Ramos (cell line): ENCODE measurements around the gene TMEM45B.
"Not testable (repeated sequence)": the region's sequence is repeated elsewhere in the genome, so short reads cannot be mapped to it uniquely, and the experiment has no call there.

Experiments
- in situ Hi-C: fragments of 300-500 bp; cut with MboI; formaldehyde crosslinking; loops from one replicate; pipeline ENCODE4 v1.14.3; 2022; ENCODE audit warnings: low sequenced_read_pairs; ENCODE audit not compliant: unreplicated experiment

TMEM45B gene

DNA sequence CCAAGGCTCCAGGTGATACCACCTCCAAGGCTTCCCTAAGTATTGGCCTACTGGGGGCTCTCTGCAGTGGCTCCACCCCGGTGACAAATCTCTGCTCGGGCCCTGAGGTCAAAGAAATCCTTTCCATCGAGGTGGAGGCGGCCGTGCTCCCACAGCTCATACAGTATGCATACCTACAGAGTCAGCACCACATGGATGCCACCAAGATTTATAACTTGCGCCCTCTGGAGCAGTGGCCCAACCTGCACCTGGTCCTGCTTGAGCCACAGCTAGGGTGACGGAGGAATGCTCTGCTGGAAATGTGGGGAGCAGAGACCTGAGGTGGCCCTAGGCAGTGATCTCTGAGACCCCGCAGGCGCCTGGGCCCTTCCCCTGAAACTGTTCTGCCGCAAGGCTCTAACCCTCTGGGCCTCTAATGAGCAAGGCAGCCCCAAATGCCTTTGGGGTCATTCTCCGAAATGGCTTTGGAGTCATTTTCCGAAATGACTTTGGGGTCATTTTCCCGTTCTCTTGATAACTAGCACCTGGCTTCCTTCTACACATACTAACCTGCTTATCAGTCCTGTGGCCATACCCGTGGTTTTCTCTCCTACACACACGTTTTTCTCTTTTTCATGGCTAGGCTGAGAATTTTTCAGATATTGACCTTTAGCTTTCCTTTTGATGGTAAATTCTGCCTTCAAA lies 33.9 kb downstream of the TMEM45B start:
- in situ Hi-C loops, result no loop called here

DNA sequence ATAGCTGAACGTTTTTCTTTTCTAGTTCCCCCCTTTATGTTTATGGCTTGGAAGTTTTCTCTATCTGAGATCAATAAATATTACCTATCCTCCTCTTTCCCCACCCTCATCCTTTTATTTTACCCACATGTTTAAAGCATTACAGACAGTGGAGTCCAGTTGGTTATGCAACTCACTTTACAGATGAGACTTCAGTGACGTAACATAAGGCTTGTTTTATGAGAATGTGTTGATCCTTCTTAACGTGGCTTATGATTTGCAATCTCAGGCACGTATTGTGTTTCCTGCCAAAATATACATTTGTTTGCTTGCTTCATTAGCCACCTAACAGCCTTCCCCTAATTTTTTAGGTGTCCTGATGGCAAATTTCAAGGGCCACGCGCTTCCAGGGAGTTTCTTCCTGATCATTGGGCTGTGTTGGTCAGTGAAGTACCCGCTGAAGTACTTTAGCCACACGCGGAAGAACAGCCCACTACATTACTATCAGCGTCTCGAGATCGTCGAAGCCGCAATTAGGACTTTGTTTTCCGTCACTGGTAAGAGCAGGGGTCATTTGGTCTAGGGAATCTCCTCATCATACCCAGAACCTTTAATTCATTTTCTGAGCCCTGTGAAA lies 36.6 kb downstream of the TMEM45B start:
- in situ Hi-C loops, result no loop called here

DNA sequence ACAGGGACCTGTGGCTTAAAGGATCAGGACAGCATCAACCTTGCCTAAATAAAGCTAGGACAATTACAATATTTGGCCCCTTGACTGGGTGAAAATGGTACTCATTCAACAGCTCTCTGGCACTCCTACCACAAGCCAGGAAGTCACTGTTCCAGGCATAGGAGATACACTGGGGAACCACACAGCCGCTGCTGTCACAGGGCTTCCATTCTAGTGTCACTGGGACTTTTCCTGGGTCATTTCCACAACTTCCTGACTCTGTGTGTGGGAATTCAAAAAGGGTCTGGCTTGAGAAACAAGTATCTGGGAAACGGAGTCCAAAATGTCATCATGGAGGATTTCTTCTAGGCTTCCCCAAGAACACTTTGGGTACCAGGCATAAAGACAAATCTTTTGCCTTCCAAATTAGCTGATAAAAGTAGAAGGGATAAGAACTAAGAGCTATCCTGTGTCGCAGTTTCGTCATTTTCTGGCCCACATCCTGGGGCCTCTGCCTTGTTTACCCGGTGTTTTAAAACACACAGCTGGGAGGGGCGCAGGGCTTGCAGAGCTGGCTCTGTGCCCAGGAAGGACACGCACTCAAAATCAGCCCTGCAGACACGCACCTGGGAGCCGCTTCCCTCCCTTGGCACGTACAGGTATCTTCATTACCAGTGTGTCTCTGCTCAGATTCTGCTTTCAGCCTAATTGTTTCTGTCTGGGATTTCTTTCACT lies 38.0 kb downstream of the TMEM45B start:
- in situ Hi-C loops, result no loop called here

DNA sequence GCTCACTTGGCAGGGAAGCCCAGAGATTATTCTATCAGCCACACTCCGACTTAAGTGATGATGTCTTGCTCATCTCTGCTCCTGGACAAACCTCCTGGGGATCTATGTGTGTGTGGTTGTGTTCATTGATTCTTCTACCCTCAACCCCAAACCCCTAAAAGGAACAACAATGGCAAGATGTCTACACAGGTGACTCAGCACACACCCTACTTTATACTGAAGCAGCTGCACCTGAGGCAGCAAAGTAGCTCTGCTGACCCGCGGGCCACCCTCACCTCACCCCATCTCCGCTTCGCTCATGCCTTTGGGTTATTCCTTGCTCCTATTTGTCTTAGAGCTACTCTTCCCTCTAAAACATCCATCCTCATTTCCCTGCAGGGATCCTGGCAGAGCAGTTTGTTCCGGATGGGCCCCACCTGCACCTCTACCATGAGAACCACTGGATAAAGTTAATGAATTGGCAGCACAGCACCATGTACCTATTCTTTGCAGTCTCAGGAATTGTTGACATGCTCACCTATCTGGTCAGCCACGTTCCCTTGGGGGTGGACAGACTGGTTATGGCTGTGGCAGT lies 38.7 kb downstream of the TMEM45B start:
- in situ Hi-C loops, result no loop called here

DNA sequence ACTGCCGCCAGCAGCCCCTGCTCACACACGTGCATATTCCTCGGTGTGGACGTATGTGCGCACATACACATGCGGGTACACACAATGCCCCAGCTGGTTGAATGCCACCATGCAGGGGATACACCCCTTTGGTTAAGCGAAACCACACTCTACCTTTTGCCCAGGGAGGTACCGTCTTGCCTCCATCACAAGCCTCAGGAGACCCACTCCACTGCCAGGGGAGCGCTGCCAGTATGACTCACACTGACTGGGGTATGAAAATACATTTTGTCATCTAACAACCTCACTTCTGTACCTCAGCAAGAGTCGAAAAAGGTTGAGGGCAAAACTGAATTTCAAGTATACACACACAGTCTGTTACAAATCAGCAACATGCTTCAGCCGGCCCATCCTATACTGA lies 39.4 kb downstream of the TMEM45B start:
- in situ Hi-C loops, result no loop called here

DNA sequence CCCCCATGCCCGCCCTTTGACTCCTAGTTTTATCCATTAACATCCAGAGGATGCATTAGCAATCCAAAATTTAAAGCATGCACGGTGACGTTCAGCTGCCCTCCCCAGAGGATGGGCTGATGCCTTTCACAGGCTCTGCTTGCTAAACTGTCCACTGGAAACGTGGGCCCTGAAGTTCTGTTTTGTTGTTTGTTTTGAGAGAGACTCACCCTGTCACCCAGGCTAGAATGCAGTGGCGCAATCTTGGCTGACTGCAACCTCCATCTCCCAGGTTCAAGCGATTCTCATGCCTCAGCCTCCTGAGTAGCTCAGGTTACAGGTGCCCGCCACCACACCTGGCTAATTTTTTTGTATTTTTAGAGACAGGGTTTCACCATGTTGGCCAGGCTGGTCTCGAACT lies 40.4 kb downstream of the TMEM45B start:
- in situ Hi-C loops, result no loop called here

DNA sequence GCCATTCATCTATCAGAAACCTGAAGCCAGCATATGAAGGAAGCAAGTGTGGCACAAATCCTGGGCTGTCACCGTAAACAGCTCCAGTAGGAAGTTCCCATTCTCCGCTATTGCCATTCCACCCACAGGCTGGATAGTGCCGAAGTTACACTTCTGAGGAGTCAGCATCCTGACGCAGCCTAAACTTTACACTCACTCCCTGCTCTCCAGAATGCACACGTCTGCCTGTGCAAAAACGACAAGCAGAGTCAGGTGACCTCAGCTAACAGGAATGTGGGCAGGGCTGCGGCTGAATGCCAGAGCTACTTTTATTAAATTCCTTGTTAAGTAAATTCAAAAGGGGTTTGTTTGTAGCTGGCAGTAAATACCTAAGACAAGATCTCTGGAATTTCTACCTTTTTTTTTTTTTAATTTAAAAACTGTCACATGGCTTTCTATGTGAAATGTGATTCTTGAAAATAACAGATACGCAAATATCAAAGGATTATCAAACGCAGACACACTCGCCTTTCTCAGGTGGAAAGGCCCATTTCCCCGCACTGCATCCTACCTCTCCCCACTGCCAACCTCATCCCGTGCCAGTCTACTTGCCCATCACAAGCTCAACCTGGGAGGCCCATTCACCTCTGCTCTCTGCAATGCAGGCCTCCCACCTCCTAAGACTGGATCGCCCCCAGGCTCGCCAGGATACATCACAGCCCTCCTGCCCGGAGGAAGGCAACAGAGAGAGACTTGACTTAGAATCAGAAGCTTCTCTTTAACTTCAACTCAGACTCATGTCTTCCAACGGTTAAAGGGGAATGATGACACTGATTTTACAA lies 46.3 kb downstream of the TMEM45B start:
- in situ Hi-C loops, result no loop called here

DNA sequence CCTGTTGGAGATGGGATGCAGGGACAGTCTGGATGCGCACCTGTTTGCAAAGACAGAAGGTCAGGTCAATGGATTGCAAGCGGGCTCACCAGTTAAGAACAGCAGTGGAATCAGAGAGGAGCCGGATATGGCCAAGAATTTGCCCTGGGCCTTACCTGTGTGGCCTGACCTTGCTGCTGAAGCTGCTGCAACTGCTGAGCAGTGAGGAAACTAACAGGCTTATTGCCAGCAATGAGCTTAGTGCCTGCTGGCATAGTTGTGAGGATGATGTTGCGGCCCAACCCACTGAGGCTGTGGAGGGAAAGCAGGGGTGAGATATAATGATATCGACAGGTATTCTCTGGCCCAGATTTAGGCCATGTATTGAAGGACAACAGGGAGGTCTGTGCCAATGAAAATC lies 49.2 kb downstream of the TMEM45B start:
- in situ Hi-C loops, result no loop called here

DNA sequence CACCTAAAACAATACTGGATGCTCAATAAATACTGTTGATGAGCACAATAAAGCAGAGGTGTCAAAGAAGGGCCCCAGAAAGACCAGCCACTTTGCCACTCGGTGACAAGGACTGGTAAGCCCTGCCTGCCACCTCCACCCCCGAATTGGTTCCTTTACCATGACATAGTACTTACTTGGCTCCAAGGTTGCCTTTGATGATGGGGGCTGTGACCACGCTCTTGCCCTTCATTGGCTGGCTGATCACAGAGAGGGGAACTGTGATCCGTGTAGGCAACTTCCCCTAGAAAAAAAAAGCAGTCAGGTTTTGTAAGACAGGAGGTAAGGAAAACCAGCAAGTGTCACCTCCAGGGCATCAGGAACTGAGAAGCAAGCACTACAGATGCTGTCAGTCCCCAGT lies 50.1 kb downstream of the TMEM45B start:
- in situ Hi-C loops, result no loop called here

DNA sequence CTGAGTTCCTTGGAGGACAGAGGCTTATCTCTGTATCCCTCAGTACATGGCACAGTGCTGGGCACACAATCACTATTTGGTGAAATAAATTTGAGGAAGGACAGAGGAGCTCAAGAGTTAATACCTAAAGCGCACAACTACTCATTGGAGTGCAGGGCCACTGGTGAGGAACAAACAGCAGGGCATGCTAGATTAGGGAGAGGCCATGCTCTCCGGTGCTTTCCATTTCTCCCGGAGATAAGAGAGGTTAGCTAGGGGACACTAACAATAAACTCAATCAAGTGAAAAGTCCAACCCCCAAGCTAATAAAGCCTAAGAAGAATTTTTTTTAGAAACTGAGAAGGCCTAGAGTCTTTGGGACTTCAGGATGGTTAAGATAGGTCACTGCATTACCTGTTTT lies 50.7 kb downstream of the TMEM45B start:
- in situ Hi-C loops, result no loop called here

DNA sequence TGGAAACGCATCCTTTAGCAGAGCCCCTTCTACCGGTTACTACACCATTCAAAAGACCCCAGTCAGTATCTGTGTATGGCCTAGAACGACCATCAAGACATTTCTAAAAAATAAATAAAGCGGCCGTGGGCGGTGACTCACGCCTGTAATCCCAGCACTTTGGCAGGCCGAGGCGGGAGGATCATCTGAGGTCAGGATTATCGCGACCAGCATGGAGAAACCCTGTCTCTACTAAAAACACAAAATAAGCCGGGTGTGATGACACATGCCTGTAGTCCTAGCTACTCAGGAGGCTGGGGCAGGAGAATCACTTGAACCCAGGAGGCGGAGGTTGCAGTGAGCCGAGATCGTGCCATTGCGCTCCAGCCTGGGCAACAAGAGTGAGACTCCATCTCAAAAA lies 53.0 kb downstream of the TMEM45B start:
- in situ Hi-C loops, result not testable (repeated sequence)

DNA sequence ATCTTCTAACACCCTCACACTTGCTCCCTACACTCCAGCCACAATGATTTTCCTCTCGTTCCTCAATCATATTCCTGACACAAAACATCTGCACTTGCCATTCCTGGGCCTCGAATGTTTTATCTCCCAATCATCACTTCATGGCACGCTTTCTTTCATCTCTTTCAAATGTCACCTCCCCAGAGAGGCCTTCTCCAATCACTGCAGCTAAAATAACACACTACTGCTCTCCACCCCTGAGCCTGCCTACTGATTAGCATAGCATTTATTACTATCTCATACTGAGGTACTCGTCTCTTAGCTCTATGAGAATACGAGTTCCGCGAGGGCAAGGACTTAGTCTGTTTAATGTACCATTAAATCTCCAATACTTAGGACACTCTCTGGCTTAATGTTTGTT lies 56.3 kb downstream of the TMEM45B start:
- in situ Hi-C loops, result no loop called here

DNA sequence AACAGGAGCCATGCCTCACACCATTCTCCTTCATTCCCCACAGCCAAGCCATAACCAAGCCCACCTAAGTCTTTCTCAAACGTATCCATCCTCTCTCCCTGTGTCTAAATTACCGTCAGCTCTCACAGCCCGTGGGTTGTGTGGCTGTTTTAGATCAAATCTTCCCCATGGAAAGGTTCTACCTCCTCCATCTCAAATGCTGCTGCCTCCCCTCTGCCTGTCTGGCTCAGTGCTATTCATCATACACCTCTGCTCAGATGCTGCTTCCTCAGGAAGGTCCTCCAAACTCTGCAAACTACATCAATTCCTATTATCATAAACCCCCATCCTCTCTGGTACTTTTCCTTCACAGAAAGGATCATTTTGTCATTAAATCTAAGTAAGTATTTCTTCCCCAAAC lies 64.7 kb downstream of the TMEM45B start:
- in situ Hi-C loops, result no loop called here

DNA sequence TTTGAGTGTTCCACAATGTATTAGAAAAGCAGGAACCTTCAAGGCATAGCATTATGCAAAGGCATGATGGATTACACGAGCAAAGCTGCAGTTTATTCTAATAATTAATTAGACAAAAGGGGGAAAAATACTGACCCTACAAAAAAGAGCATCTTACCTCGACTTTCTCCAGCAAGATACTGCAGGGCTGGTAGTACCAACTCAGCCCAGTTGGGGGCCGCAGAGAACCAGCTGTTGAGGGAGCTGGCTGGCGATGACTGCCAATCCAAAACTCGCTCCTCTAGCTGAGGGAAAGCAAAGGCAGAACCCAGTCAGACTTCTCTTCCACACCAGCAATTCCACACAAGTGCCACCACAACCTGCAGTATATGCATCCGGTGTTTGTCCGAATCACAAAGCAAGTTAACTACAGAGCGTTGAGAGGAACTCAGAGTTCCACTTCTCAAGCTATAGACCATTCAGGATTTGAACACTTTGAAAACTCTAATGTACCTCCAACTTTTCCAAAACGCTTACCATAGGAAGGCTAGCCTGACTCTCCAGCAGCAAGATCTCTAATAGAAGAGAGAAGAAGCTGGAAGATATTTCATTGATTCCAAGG lies 66.0 kb downstream of the TMEM45B start:
- in situ Hi-C loops, result no loop called here

DNA sequence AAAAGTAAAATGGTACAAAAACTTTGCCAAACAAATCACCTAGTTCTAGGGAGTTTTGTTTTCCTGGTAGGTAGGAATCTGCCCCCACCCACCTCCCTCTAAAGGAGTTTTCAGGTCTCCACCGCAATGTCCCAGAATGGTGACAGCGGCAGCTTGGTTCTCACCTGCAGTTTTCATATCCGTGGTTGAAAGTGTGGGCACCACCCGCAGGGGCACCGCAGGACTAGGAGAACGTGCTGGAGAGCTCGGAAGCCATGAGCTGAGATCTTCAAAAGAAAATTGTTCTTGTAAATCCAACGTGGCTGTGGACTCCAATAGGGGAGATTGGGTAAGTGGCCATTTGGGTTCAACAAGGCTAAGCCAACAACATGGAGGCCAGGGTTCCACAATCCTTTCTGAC lies 68.9 kb downstream of the TMEM45B start:
- in situ Hi-C loops, result no loop called here

DNA sequence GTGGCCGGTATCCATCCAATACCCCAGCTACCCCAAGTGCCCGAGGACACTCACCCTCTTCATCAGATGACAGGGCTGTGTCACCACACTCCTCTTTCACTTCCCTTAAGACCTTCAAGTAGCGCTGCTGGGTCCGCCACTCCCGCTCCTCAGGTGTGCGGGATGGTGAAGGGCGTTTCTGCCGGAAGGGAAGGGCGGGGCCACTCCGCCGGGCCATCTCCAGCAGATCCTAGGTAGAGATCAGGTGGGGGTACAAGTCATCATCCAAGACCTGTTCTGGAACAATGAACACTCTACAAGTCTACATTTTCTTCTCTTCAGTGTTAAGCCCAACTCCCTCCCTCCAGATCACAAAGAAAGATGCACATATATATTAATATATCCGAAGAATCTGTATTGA lies 69.7 kb downstream of the TMEM45B start:
- in situ Hi-C loops, result no loop called here

DNA sequence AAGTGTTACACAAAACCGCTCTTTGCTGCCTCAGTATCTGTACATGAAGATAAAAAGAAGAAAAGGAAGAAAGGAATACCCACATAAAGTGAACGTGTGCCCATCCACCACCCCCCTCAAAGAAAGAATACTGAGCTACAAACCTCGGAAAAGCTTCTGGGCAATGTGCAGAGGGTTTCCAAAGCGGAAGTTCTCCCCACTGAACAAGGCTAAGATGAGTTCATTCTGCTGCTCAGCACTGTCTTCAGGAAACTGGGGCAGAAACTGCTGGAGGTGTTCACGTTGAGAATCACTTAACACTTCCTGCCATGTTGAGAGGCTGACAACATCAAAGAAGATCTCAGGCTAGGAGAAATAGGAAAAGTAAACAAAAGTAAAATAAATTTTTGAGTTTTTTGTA lies 72.8 kb downstream of the TMEM45B start:
- in situ Hi-C loops, result no loop called here

DNA sequence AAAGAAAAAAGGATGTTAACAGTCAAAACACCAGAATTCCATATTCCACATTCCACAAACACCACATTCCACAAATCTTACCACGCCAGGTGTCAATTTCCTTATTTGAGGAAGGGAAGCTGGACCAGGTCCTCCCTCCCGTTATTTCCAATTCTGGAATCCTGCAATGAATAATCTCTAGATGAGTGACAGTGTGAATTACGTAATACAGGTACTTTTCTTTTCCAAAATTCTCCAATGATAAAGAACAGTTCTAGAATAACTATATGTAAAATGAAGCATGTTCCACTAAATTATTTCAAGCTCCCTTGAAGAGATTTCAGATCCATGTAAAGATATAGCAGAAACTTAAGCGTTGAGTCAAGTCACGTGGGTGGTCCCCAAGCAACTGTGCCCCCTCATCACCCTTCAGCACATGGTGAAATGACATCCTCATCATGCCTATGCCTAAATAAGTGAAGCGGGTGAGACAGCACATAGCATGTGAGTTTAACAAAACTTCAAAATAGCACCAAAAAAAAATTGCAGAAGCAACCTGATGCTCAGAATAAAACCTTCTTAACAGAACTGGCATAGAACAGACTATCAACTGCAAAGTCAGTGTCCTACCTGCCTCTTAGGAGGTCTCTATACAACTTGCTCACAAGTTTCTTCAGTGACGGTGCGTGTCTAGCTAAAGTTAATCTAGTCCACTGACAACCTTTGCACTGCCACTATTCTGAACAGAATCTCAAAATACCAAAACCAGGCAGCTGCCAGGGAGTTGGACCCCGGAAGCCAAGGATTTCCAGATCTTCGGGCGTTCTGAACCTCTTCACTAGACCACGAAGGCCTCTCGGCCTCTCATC lies 78.9 kb downstream of the TMEM45B start:
- in situ Hi-C loops, result no loop called here
